K562 (cell line): Measurements from ENCODE around the gene ADAM10. TPM values are rescaled to one million over a fixed set of nuclear protein-coding genes. Genes with fewer than 3 reads are reported as not detected.

ENCODE experiments used
- ATAC-seq: fragments of 200-7000 bp; cut with Tn5 transposase; 3 replicates; pipeline ENCODE4 v1.9.1; 2020; ENCODE audit warnings: moderate library complexity
- BruUV-seq: library from RNA; stranded (reverse); fragments of 400-500 nt; replicated peaks from 2 replicates; lab custom pipeline; 2021; lab: Mats Ljungman, UMichigan
- CTCF ChIA-PET: fragments of 300-600 bp; formaldehyde crosslinking; extraction: SDS; loops from one replicate; lab custom pipeline; 2021; ENCODE audit warnings: low intra/inter-chr PET ratio; lab: Yijun Ruan, JAX
- POLR2A ChIA-PET: fragments of 300-600, 350-650 bp; sonication (Branson Sonifier 250); formaldehyde crosslinking; extraction: SDS; loops from one replicate; lab custom pipeline; 2021; ENCODE audit warnings: antibody characterized with exemption, inconsistent platforms; lab: Yijun Ruan, JAX
- DNase-seq, 4 experiments: peaks; one replicate each; pipeline versions ENCODE4 v3.0.0 to v3.0.0-alpha.2; 2011 to 2018; ENCODE audit warnings: low spot score in 3 of 4, mixed read lengths in 3 of 4; ENCODE audit errors: extremely low read depth in 1 of 4
- FAIRE-seq: peaks from 2 replicates; lab custom pipeline; 2011; peaks lifted over from hg19 to GRCh38; lab: Jason Lieb, UNC
- H2AFZ ChIP-seq: 2 replicates; pipeline ENCODE4 v1.6.0; 2011; ENCODE audit warnings: low read depth, low read length, control low read depth, inconsistent platforms
- H3K27ac ChIP-seq: fragments of 200-600 bp; 3 replicates; pipeline ENCODE4 v1.8.0; 2011; ENCODE audit warnings: low read depth, mild to moderate bottlenecking, control low read depth, inconsistent platforms, low read length, moderate library complexity, mixed read lengths; ENCODE audit errors: extremely low read depth
- H3K27me3 ChIP-seq, 2 experiments: fragments of 300-600 bp in 1 of 2; 2 replicates in 1 of 2; 3 replicates in 1 of 2; pipeline versions ENCODE4 v1.6.0 to v1.8.0; 2011; ENCODE audit warnings: inconsistent platforms in 2 of 2, low read length in 2 of 2, mild to moderate bottlenecking in 1 of 2, mixed read lengths in 1 of 2, moderate library complexity in 1 of 2; ENCODE audit not compliant: control insufficient read depth in 2 of 2, insufficient read depth in 2 of 2
- H3K36me3 ChIP-seq: fragments of 300-600 bp; 3 replicates; pipeline ENCODE4 v1.8.0; 2011; ENCODE audit warnings: mild to moderate bottlenecking, low read length, inconsistent platforms; ENCODE audit not compliant: control insufficient read depth, insufficient read depth
- H3K4me1 ChIP-seq, 2 experiments: fragments of 200-600 bp in 1 of 2; replicated peaks in 1 of 2; 2 replicates in 1 of 2; 3 replicates in 1 of 2; pipeline versions ENCODE4 v1.5.1 to v1.8.0; 2011; ENCODE audit warnings: inconsistent platforms in 2 of 2, low read length in 2 of 2, mild to moderate bottlenecking in 1 of 2, mixed read lengths in 1 of 2, moderate library complexity in 1 of 2; ENCODE audit not compliant: control insufficient read depth in 2 of 2, insufficient read depth in 2 of 2
- H3K4me2 ChIP-seq: 2 replicates; pipeline ENCODE4 v1.6.1; 2011; ENCODE audit warnings: low read length, control low read depth, inconsistent platforms, mixed read lengths; ENCODE audit not compliant: insufficient read depth
- H3K4me3 ChIP-seq: fragments of 200-600 bp; sonication (generic), shearing (Covaris generic); 2 replicates; pipeline ENCODE4 v1.5.1; 2016; ENCODE audit warnings: control low read depth, inconsistent platforms
- H3K79me2 ChIP-seq: fragments of 200-600 bp; 3 replicates; pipeline ENCODE4 v1.8.0; 2011; ENCODE audit warnings: low read length, inconsistent platforms; ENCODE audit not compliant: control insufficient read depth, insufficient read depth
- H3K9ac ChIP-seq, 2 experiments: 2 replicates each; pipeline versions ENCODE4 v1.6.0 to v1.6.1; 2011; ENCODE audit warnings: low read depth in 2 of 2, low read length in 2 of 2, control low read depth in 1 of 2, inconsistent platforms in 1 of 2, mild to moderate bottlenecking in 1 of 2, mixed read lengths in 1 of 2; ENCODE audit not compliant: insufficient read depth in 1 of 2
- H3K9me1 ChIP-seq: one replicate; pipeline ENCODE4 v1.6.0; 2011; ENCODE audit warnings: inconsistent platforms, mild to moderate bottlenecking, low read length, moderate library complexity; ENCODE audit not compliant: control insufficient read depth, insufficient read depth
- H3K9me3 ChIP-seq: replicated peaks from 2 replicates; pipeline ENCODE4 v1.5.1; 2011; ENCODE audit warnings: low read depth, low read length, inconsistent platforms; ENCODE audit not compliant: control insufficient read depth, insufficient read depth
- H4K20me1 ChIP-seq: replicated peaks from 2 replicates; pipeline ENCODE4 v1.6.1; 2011; ENCODE audit warnings: low read length, inconsistent platforms, mixed read lengths; ENCODE audit not compliant: control insufficient read depth, insufficient read depth
- CBX8 ChIP-seq: fragments of 200-600 bp; sonication (generic); IDR thresholded peaks from 2 replicates; pipeline ENCODE4 v1.6.1; 2012; ENCODE audit warnings: borderline replicate concordance, mixed run types, low read depth, mild to moderate bottlenecking, moderate library complexity, mixed read lengths, low read length, control low read depth, inconsistent platforms; ENCODE audit not compliant: poor library complexity, severe bottlenecking; ENCODE audit errors: extremely low read depth
- CTCF ChIP-seq, 3 experiments: IDR thresholded peaks in 2 of 3; conservative IDR thresholded peaks in 1 of 3; 2 replicates each; pipeline ENCODE4 v1.5.1; 2011 to 2012; ENCODE audit warnings: low read length in 3 of 3, mild to moderate bottlenecking in 3 of 3, control low read depth in 2 of 3, improper control_type of control experiment in 1 of 3, inconsistent platforms in 1 of 3, low read depth in 1 of 3, mixed read lengths in 1 of 3, moderate library complexity in 1 of 3; ENCODE audit not compliant: insufficient read depth in 2 of 3
- EGR1 ChIP-seq: fragments of 450-650 bp; conservative IDR thresholded peaks from 2 replicates; pipeline ENCODE4 v1.6.1; 2017; ENCODE audit warnings: mild to moderate bottlenecking
- ETV1 ChIP-seq: fragments of 450-650 bp; conservative IDR thresholded peaks from 2 replicates; pipeline ENCODE4 v1.6.1; 2016; ENCODE audit warnings: missing genetic modification characterization, control low read depth, low read depth, missing compliant biosample characterization
- EWSR1 ChIP-seq: fragments of 450-650 bp; IDR thresholded peaks from 2 replicates; pipeline ENCODE4 v1.6.1; 2018; ENCODE audit warnings: borderline replicate concordance, mild to moderate bottlenecking, low read depth, moderate library complexity; ENCODE audit not compliant: partially characterized antibody
- FUS ChIP-seq: fragments of 200-400 bp; formaldehyde crosslinking; optimal IDR thresholded peaks from 2 replicates; pipeline ENCODE3; 2017; ENCODE audit warnings: low read depth, low read length
- GABPB1 ChIP-seq: sonication (generic); formaldehyde crosslinking; IDR thresholded peaks from 2 replicates; pipeline ENCODE4 v1.8.0; 2022; ENCODE audit warnings: mild to moderate bottlenecking, missing genetic modification reagents
- NCOA1 ChIP-seq: fragments of 450-650 bp; IDR thresholded peaks from 2 replicates; pipeline ENCODE4 v1.6.1; 2016; ENCODE audit warnings: low read depth
- NR3C1 ChIP-seq: sonication (generic); formaldehyde crosslinking; IDR thresholded peaks from 2 replicates; pipeline ENCODE4 v1.8.1; 2022; ENCODE audit warnings: missing genetic modification reagents
- UBTF ChIP-seq, 2 experiments: IDR thresholded peaks; 2 replicates each; pipeline ENCODE4 v1.6.1; 2012; ENCODE audit warnings: improper control_type of control experiment in 2 of 2, low read depth in 2 of 2, low read length in 2 of 2, borderline replicate concordance in 1 of 2
- USF1 ChIP-seq: sonication (generic); formaldehyde crosslinking; IDR thresholded peaks from 2 replicates; pipeline ENCODE4 v1.9.0; 2022; ENCODE audit warnings: mild to moderate bottlenecking, missing genetic modification reagents
- ZHX1 ChIP-seq: fragments of 150-350 bp; conservative IDR thresholded peaks from 2 replicates; pipeline ENCODE4 v1.6.1; 2014; ENCODE audit warnings: low read length
- ZNF146 ChIP-seq: IDR thresholded peaks from one replicate; pipeline ENCODE4 v1.6.1; 2018; ENCODE audit warnings: missing compliant biosample characterization; ENCODE audit not compliant: unreplicated experiment
- ZNF23 ChIP-seq: fragments of 250-450 bp; sonication (Bioruptor Pico); IDR thresholded peaks from 2 replicates; pipeline ENCODE4 v1.4.0; 2020; ENCODE audit warnings: mild to moderate bottlenecking
- ZNF57 ChIP-seq: fragments of 450-650 bp; formaldehyde crosslinking; IDR thresholded peaks from 2 replicates; pipeline ENCODE4 v1.4.0; 2020; ENCODE audit warnings: mild to moderate bottlenecking, moderate library complexity
- WGBS: fragments of 100-300 bp; shearing (Covaris generic); methylation state at CpG from one replicate; pipeline ENCODE4 v1.1.6; 2016; ENCODE audit warnings: low coverage, mixed read lengths; ENCODE audit not compliant: insufficient coverage; ENCODE audit errors: missing lambda C conversion rate; 5-methylcytosine and 5-hydroxymethylcytosine counted together
- in situ Hi-C: fragments of 300-500 bp; cut with MboI; formaldehyde crosslinking; loops from 4 replicates; pipeline ENCODE4 v1.15.0; 2018; ENCODE audit warnings: inconsistent platforms, mixed read lengths
- intact Hi-C: fragments of 100-400 bp; cut with micrococcal nuclease; formaldehyde crosslinking; loops from 2 replicates; pipeline ENCODE4 v1.14.2; 2022
- polyA plus RNA-seq, 8 experiments: library from polyadenylated mRNA; depleted of rRNA in 4 of 8; stranded (reverse) in 5 of 8; unstranded in 3 of 8; fragments of >200 nt; fragmentation: Nextera tagmentation in 2 of 8; fragmentation: Illumina TruSeq in 1 of 8; extraction: Ambion mirVana in 2 of 8; extraction: Trizol in 1 of 8; gene quantifications; 2 replicates each; pipeline versions ENCODE4 v1.2.1 to v1.2.3, GENCODE V29; 2011 to 2014; ENCODE audit warnings: inconsistent platforms in 1 of 8, missing spikeins in 1 of 8
- total RNA-seq, 7 experiments: library from RNA; depleted of rRNA in 6 of 7; stranded (reverse); fragments of >200 nt in 6 of 7; fragmentation: Illumina TruSeq in 2 of 7; extraction: Trizol in 2 of 7; gene quantifications; 2 replicates each; pipeline versions ENCODE4 v1.2.1 to v1.2.3, GENCODE V29; 2011 to 2021; ENCODE audit warnings: low replicate concordance in 1 of 7

ADAM10 gene
- total and polyA plus RNA-seq, 9 of the 15 experiments (the other 6 are each of a cell fraction or from before 2014, with no cell fraction given): 11.9 to 152 (median 57.3) TPM

GRCh38 chr15:58571491-58571890, 178.0 kb downstream of the ADAM10 start:
- 47% methylated on average over 6 of the region's 6 CpGs for WGBS
- Histone ChIP-seq H3K27ac (no peak overlapping the region), H3K9me3 (no peaks in the 10 kb centered on the region; the same call in 1 of the 2 replicates), H4K20me1 (no peaks in the 10 kb centered on the region), H3K4me2 (no peak overlapping the region), H3K4me3 (no peak overlapping the region), H3K79me2 (no peaks in the 10 kb centered on the region), H3K9me1 (no peaks in the 10 kb centered on the region), H2AFZ (no peak overlapping the region), H3K9ac (no peak overlapping the region), H3K27me3 (no peaks in the 10 kb centered on the region), H3K36me3 (no peaks in the 10 kb centered on the region), H3K4me1 (peaks cover 0 to 15% of the 10 kb centered on the region in 2 experiments; a peak in 4 of 5 replicates)
- ChIA-PET CTCF (no interaction called here), POLR2A (interaction anchor here (0.6 to 0.9 kb wide), 2 partner anchors 22 to 58 kb away, joined by 3 read pairs; no protein-coding TSS in a partner anchor)
- ATAC-seq: no peak
- no TSS peak for BruUV-seq
- intact Hi-C loops (no loop called here), in situ Hi-C loops (no loop called here)
- no peak for FAIRE-seq
- no peak for DNase-seq
- TF ChIP-seq CBX8 (no peak), ZNF146 (CRISPR knock-in tag) (no peak), ETV1 (tag) (no peak), EGR1 (no peak), CTCF (IDR thresholded peaks at IDR 0.05 in 2 of 3, conservative IDR thresholded peaks at IDR 0.05 in 1 of 3; ENCODE audit: insufficient read depth in 2 of 3, low read depth in 1 of 3, low read length in 3 of 3) (no peak), NCOA1 (no peak), USF1 (CRISPR knock-in tag) (no peak), GABPB1 (CRISPR knock-in tag) (no peak), UBTF (IDR thresholded peaks at IDR 0.05; ENCODE audit: borderline replicate concordance in 1 of 2, low read depth in 2 of 2, low read length in 2 of 2) (no peak), NR3C1 (CRISPR knock-in tag) (no peak), FUS (no peak), ZHX1 (no peak), EWSR1 (no peak), ZNF57 (no peak), ZNF23 (CRISPR knock-in tag) (no peak)
